Right ventricle myocardium inferior (tissue), 1 donor: Measurements from ENCODE around the gene RAP1GAP. TPM values are rescaled to one million over a fixed set of nuclear protein-coding genes. Genes with fewer than 3 reads are reported as not detected.

Source experiments
- ATAC-seq: fragments of 200-7000 bp; cut with Tn5 transposase; one replicate; pipeline ENCODE4 v1.9.1; 2020; ENCODE audit warnings: mild to moderate bottlenecking, moderate library complexity
- DNase-seq: peaks from one replicate; pipeline ENCODE4 v3.0.0; 2021; ENCODE audit errors: missing footprints
- intact Hi-C: fragments of 100-400 bp; cut with DNase I; formaldehyde crosslinking; loops from one replicate; pipeline ENCODE4 v1.11.0; 2022
- total RNA-seq: library from RNA; stranded (reverse); fragmentation: NEBNext Ultra II Directional; extraction: Animal tissue kit (Norgen Biotek cat#: 25700); gene quantifications from one replicate; pipeline ENCODE4 v1.2.1, GENCODE V29; 2021
- donor health status: DM: no; HTN: yes; CAD: no; lungs with severe emphysema.

Gene RAP1GAP
- total RNA-seq, 1 donor from 2014 or later, result 4.5 TPM

- no peak for DNase-seq
- intact Hi-C loops, result loop anchor here (10.0 kb wide), 1 partner anchor 417 kb away; no protein-coding TSS in a partner anchor
- peak; percentile 30 for ATAC-seq
These were observed 17.7 kb downstream of the RAP1GAP start for GRCh38 chr1:21651214-21652042.

GRCh38 chr1:21650400-21650799, 18.8 kb downstream of the RAP1GAP start:
- intact Hi-C loops, result loop anchor here (10.0 kb wide), 1 partner anchor 416 kb away; no protein-coding TSS in a partner anchor
- ATAC-seq, result no peak

GRCh38 chr1:21649315-21649714, 19.8 kb downstream of the RAP1GAP start:
- intact Hi-C loops, result no loop called here
- DNase-seq (no peak), ATAC-seq (no peak)

More at GRCh38 chr1:21650400-21650799, 18.8 kb downstream of the RAP1GAP start:
- no peak for DNase-seq

GRCh38 chr1:21648791-21649190, 20.4 kb downstream of the RAP1GAP start:
- intact Hi-C loops, result no loop called here
- DNase-seq (no peak), ATAC-seq (no peak)

DNA sequence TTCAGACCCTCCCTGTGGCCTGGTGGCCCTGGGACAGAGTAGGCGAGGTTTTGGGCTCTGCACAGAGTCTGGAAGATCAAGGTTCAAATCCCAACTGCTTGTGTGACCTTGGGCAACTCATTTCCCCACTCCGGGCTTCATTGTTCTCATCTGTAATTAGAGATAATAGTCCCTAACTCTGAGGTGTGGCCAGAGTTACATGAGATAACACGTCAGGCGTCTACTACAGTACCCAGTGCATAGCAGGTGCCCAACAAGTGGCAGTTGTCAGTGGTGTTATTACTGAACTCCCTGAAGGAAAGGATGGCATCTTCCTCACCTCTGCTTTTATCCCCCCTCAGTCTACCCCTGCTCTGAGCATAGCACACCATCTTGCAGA, 20.8 kb downstream of the RAP1GAP start:
- ATAC-seq (no peak), DNase-seq (no peak)
- intact Hi-C loops, result no loop called here

DNA sequence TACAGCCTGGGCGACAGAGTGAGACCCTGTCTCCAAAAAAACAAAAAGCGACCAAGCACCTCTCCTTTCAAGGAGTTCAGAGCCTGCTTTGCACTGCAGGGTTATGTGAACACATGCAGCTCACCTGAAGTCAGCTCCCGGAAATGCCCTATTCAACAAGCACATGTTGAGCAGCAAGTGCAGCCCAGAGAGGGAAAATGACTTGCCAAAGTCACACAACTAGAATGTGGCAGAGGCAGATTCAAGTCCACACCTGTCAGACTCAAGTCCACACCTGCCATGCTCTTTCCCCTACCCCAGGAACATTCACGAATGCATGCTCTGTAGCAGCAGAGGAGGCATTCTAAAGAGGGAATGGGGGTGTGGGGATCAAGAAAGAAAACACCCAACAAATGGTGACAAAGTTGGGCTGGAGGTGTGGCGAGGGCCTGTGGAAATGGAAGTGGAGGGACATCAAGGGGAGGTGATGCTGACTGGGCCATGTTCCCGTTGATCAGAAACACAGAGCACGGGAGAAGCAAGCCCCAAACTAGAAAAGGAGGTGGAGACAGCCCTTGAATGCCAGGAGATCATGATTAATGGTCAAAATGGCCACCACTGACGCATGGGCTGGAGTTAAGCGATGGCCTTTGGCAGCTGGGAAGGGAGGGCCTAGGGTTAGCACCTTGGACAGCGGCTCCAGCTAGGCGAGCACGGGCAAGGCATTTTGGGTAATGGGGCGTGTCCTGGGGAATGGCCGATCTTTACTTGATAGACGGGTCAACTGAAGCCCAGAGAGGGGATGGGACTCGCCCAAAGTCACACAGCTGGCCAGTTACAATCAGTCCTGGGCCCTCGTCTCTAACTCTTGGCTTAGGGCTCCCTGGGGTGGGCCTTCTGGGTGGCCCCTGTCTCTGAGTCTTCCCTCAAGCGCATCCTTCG, 21.5 kb downstream of the RAP1GAP start:
- no peak for DNase-seq
- intact Hi-C loops, result no loop called here
- no peak for ATAC-seq

DNA sequence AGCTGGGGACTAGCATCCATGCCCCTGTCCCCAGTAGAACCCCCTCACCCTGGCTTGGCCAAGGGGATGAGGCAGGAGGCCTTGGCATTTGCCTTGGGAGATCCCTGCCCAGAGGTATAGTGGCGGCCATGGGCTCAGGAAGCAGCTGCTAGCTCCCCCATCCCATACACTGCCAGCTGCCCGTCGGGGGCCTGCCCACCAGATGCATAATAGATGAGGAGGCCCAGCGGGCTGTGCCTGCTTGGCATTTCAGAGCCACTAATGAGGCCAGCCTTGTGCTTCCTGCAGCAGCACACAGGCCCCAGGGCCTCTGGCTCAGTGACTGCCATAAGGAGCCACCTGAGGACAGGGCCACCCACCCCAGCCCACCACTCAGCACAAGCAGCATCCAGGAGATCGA, 23.6 kb downstream of the RAP1GAP start:
- intact Hi-C loops, result no loop called here
- no peak for DNase-seq
- ATAC-seq, result no peak

- intact Hi-C loops, result no loop called here
- ATAC-seq (no peak), DNase-seq (no peak)
These were observed 24.3 kb downstream of the RAP1GAP start for GRCh38 chr1:21644906-21645305.

GRCh38 chr1:21644348-21644747, 24.8 kb downstream of the RAP1GAP start:
- ATAC-seq (no peak), DNase-seq (no peak)
- intact Hi-C loops, result no loop called here

- intact Hi-C loops, result no loop called here
- DNase-seq, result no peak
- no peak for ATAC-seq
These were observed 25.5 kb downstream of the RAP1GAP start for GRCh38 chr1:21643624-21644023.

DNA sequence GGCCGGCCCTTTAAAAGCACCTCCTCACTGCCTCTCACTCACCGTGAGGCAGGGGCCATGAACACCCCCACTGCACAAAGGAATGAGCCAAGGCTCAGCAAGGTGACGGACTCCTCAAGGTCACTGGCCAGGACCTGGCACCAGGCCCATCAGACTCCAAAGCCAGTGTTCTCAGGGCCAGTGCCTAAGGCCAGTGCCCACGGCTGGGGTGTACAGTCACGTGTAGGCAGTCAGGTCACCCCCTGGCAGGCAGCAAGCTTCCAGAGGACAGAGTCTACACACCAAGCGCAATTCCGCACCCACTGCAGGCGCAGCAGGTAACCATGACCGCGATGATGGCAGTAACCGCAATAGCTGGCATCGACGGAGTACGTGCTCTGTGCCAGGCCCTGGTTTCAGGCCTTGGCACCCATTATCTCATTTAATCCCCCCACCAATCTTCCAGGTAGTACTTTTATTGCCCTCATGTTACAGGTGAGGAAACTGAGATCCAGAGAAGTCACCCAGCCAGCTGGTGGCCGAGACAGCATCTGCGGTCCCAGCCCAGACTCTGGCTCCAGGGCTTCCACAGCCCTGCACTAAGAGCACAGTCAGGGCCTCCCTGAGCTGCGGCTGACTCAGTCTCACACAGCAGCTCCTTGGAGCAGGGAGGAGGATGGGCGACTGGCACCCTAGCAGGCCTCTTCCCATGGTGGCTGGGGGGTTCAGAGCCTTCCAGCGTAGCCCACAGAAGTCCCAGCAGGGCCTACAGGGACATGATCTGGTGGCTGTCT, 27.0 kb downstream of the RAP1GAP start:
- peak; percentile 36 for ATAC-seq
- DNase-seq, result no peak
- intact Hi-C loops, result no loop called here

DNA sequence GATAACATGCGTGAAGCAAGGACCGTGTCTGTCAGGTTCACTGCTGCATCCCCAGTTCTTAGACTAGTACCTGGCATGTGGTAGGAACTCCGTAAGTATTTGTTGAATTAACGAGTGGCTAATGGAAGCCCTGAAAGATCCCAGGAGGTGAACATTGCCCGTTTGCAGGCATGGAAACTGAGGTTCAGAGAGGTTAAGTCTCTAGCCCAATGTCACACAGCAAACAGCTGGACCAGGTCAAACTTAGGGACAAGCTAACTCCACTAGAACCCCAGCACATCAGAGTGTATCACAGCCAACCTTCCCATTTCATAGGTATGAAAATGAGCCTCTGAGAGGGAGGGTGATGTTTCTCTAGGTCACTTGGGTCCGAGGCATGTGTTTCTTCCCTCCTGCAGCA, 27.6 kb downstream of the RAP1GAP start:
- ATAC-seq (no peak), DNase-seq (no peak)
- intact Hi-C loops, result no loop called here

DNA sequence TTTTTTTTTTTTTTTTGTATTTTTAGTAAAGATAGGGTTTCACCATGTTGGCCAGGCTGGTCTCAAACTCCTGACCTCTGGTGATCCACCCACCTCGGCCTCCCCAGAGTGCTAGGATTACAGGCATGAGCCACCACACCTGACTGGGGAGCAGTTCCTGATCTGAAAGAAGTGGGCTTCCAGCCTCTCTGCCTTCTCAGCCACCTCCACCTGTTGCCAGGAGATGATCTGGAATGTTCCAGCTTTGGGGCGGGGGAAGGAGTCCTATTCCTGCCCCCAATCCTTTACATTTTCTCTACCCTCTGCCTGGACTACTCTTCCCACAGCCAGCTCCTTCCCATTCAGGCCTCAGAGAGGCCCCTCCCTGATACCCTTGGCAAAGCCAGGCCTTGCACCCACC, 28.1 kb downstream of the RAP1GAP start:
- intact Hi-C loops, result no loop called here
- ATAC-seq, result no peak
- DNase-seq, result no peak

- ATAC-seq, result no peak
- intact Hi-C loops, result no loop called here
- no peak for DNase-seq
These were observed 28.5 kb downstream of the RAP1GAP start for GRCh38 chr1:21640653-21641052.

DNA sequence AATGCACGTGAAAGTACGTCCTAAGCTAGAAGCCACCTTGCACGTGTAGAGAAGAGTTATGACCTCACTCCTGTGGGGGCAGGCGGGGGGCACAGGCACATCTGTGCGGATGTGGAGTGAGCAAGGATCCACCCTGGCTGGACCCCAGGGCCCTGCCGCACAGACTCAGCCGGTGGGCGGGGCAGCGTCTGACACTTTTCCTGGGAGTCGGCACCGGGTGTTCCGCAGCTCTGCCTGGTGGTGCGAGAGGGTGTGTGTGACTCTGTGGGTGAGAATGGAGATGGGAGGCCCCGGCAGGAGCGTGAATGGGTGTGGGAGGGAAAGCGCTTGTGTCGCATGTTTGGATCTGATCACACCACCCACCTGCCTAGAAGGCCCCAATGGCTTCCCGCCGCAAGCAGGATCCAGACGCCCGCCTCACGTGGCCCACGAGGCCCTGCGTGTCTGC, 29.5 kb downstream of the RAP1GAP start:
- intact Hi-C loops, result no loop called here
- no peak for DNase-seq
- no peak for ATAC-seq

GRCh38 chr1:21638531-21639341, 30.4 kb downstream of the RAP1GAP start:
- DNase-seq (no peak), ATAC-seq (peak; percentile 54)
- intact Hi-C loops, result no loop called here

GRCh38 chr1:21637514-21637913, 31.6 kb downstream of the RAP1GAP start:
- DNase-seq, result no peak
- intact Hi-C loops, result no loop called here
- ATAC-seq, result no peak

DNA sequence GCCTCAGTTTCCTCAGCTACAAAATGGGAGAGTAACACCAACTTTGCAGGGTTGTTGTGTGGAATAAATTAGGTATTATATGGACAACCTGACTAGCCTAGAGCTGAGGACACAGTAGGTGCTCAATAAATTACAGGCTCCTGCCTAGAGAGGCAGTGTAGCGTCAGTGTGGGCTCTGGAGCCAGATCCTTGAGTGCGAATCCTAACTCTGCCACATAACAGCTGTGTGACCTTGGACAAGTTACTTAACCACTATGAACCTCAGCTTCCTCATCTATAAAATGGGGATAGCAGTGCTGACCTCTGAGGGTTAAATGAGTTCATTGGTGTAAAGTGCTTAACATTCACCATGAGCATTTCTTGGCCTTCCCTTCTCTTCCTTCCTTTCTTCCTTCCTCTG, 33.1 kb downstream of the RAP1GAP start:
- intact Hi-C loops, result no loop called here
- ATAC-seq, result no peak
- no peak for DNase-seq
